GM12878 (cell line): ENCODE data around the gene CREB5. TPM values are rescaled to one million over a fixed set of nuclear protein-coding genes. Genes with fewer than 3 reads are reported as not detected.

ENCODE experiments used
- BACH1 ChIP-seq: fragments of 450-650 bp; IDR thresholded peaks from 2 replicates; pipeline ENCODE4 v1.6.1; 2017; ENCODE audit warnings: mild to moderate bottlenecking, borderline replicate concordance
- BRCA1 ChIP-seq: IDR thresholded peaks from 2 replicates; pipeline ENCODE4 v1.6.1; 2011; ENCODE audit warnings: low read depth, low read length, improper control_type of control experiment
- CHD4 ChIP-seq: fragments of 200-600 bp; sonication (generic); IDR thresholded peaks from 2 replicates; pipeline ENCODE4 v1.6.1; 2016; ENCODE audit warnings: mild to moderate bottlenecking
- HDAC6 ChIP-seq: fragments of 200-600 bp; sonication (generic); IDR thresholded peaks from one replicate; pipeline ENCODE4 v1.8.0; 2017; ENCODE audit warnings: antibody characterized with exemption; ENCODE audit not compliant: unreplicated experiment
- MTA3 ChIP-seq: IDR thresholded peaks from 2 replicates; pipeline ENCODE4 v1.6.1; 2012; ENCODE audit warnings: low read length, inconsistent platforms, borderline replicate concordance
- NFYA ChIP-seq: IDR thresholded peaks from 2 replicates; pipeline ENCODE4 v1.6.1; 2011; ENCODE audit warnings: low read depth, mild to moderate bottlenecking, low read length, improper control_type of control experiment, borderline replicate concordance
- POLR2AphosphoS5 ChIP-seq: IDR thresholded peaks from 2 replicates; pipeline ENCODE4 v1.6.1; 2011; ENCODE audit warnings: mild to moderate bottlenecking, low read length, inconsistent platforms
- RB1 ChIP-seq: fragments of 450-650 bp; formaldehyde crosslinking; IDR thresholded peaks from 2 replicates; pipeline ENCODE4 v1.6.1; 2017; ENCODE audit warnings: mild to moderate bottlenecking, borderline replicate concordance
- SIX5 ChIP-seq: IDR thresholded peaks from 2 replicates; pipeline ENCODE4 v1.6.1; 2011; ENCODE audit warnings: mild to moderate bottlenecking, low read depth, low read length, moderate library complexity; ENCODE audit not compliant: severe bottlenecking
- SMAD1 ChIP-seq: fragments of 450-650 bp; IDR thresholded peaks from 2 replicates; pipeline ENCODE4 v1.6.1; 2018; ENCODE audit warnings: mild to moderate bottlenecking, low read depth; ENCODE audit not compliant: partially characterized antibody
- STAT3 ChIP-seq: IDR thresholded peaks from 2 replicates; pipeline ENCODE4 v1.6.1; 2011; ENCODE audit warnings: low read depth, low read length, improper control_type of control experiment
- TCF12 ChIP-seq: IDR thresholded peaks from 2 replicates; pipeline ENCODE4 v1.6.1; 2011; ENCODE audit warnings: low read depth, mild to moderate bottlenecking, low read length
- ZBTB4 ChIP-seq: fragments of 450-650 bp; formaldehyde crosslinking; IDR thresholded peaks from 2 replicates; pipeline ENCODE4 v1.4.0; 2022; ENCODE audit warnings: mild to moderate bottlenecking, moderate library complexity
- polyA plus RNA-seq, 11 experiments: library from polyadenylated mRNA; depleted of rRNA in 4 of 11; unstranded in 6 of 11; stranded (reverse) in 5 of 11; fragments of >200 nt; fragmentation: Nextera tagmentation in 4 of 11; fragmentation: Illumina TruSeq in 1 of 11; extraction: Ambion mirVana in 4 of 11; extraction: Trizol in 1 of 11; gene quantifications; 1 replicate in 1 of 11; 2 replicates in 10 of 11; pipeline versions ENCODE4 v1.2.1 to v1.2.3, GENCODE V29; 2011 to 2016; ENCODE audit warnings: inconsistent platforms in 2 of 11, missing spikeins in 2 of 11, low read depth in 1 of 11
- total RNA-seq, 4 experiments: library from RNA; depleted of rRNA in 3 of 4; stranded (reverse); fragments of >200 nt in 3 of 4; fragmentation: Illumina TruSeq in 1 of 4; extraction: Trizol in 1 of 4; gene quantifications; 2 replicates each; pipeline versions ENCODE4 v1.2.1 to v1.2.3, GENCODE V29; 2013 to 2021
- TF ChIP-seq, protein P1 (sequence below): fragments of 450-650 bp; IDR thresholded peaks from 2 replicates; pipeline ENCODE4 v1.6.1; 2017; ENCODE audit warnings: mild to moderate bottlenecking, moderate library complexity
- TF ChIP-seq, protein P2 (sequence below): IDR thresholded peaks from 2 replicates; pipeline ENCODE4 v1.6.1; 2012; ENCODE audit warnings: improper control_type of control experiment, low read depth, low read length; ENCODE audit not compliant: insufficient replicate concordance

The CREB5 gene
- total and polyA plus RNA-seq, 10 of the 15 experiments (the other 5 are each of a cell fraction or from before 2014, with no cell fraction given): 12.9 to 74.1 (median 53.0) TPM

DNA sequence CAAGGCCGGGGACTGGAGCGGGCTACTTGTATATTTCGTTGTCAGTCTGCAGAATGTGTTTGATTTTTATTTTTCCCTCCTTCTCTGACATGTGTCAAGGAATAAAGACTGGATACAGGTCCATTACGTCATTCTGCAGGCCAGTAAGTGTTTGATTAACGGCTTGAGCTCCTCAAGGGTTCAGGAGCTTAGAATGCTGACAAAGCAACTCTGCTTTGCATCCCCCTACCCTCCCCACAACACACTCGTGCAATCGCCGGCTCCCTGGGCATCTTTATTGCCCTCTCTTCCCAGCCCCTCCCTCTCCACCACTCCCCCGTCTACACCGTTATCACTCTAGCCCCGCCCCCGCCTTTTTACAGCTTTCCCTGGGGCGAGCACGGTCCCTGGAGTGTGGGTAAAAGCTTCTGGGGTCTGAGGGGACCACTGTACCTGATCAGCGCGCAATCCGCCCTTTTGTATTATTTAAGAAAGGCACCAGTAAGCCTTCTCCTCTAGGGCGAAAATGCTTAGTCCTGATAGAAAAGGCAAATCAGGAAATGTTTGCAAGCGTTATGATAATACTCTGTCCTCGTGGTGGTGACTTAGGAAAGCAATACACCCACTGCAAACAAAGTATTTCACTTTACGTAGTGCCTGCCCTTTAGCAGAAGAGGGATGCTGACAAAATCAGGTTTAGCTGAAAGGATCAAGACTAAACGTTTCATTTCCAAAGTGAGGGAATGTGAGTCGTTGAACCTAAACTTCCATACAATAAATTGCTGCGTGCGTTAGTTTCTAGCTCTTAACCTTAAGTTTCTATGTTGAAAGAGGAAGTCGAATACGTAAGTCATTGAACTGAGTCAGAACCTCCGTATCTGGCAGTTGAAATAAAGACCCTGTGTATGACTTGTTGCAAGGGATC lies 1.4 kb upstream of the CREB5 start (continued):
- TF ChIP-seq, protein P1, sequence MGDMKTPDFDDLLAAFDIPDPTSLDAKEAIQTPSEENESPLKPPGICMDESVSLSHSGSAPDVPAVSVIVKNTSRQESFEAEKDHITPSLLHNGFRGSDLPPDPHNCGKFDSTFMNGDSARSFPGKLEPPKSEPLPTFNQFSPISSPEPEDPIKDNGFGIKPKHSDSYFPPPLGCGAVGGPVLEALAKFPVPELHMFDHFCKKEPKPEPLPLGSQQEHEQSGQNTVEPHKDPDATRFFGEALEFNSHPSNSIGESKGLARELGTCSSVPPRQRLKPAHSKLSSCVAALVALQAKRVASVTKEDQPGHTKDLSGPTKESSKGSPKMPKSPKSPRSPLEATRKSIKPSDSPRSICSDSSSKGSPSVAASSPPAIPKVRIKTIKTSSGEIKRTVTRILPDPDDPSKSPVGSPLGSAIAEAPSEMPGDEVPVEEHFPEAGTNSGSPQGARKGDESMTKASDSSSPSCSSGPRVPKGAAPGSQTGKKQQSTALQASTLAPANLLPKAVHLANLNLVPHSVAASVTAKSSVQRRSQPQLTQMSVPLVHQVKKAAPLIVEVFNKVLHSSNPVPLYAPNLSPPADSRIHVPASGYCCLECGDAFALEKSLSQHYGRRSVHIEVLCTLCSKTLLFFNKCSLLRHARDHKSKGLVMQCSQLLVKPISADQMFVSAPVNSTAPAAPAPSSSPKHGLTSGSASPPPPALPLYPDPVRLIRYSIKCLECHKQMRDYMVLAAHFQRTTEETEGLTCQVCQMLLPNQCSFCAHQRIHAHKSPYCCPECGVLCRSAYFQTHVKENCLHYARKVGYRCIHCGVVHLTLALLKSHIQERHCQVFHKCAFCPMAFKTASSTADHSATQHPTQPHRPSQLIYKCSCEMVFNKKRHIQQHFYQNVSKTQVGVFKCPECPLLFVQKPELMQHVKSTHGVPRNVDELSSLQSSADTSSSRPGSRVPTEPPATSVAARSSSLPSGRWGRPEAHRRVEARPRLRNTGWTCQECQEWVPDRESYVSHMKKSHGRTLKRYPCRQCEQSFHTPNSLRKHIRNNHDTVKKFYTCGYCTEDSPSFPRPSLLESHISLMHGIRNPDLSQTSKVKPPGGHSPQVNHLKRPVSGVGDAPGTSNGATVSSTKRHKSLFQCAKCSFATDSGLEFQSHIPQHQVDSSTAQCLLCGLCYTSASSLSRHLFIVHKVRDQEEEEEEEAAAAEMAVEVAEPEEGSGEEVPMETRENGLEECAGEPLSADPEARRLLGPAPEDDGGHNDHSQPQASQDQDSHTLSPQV: no peak
- TF ChIP-seq RB1: no peak
- TF ChIP-seq POLR2AphosphoS5: peak; percentile 57
- no peak for TF ChIP-seq BACH1
- TF ChIP-seq HDAC6: no peak
- no peak for TF ChIP-seq STAT3
- no peak for TF ChIP-seq NFYA
- TF ChIP-seq BRCA1: no peak
- no peak; the same call in 1 of the 2 replicates for TF ChIP-seq MTA3
- TF ChIP-seq SMAD1: peak; percentile 30
- no peak for TF ChIP-seq TCF12
- no peak for TF ChIP-seq SIX5
- no peak for TF ChIP-seq ZBTB4 (CRISPR knock-in tag)
- TF ChIP-seq, protein P2, sequence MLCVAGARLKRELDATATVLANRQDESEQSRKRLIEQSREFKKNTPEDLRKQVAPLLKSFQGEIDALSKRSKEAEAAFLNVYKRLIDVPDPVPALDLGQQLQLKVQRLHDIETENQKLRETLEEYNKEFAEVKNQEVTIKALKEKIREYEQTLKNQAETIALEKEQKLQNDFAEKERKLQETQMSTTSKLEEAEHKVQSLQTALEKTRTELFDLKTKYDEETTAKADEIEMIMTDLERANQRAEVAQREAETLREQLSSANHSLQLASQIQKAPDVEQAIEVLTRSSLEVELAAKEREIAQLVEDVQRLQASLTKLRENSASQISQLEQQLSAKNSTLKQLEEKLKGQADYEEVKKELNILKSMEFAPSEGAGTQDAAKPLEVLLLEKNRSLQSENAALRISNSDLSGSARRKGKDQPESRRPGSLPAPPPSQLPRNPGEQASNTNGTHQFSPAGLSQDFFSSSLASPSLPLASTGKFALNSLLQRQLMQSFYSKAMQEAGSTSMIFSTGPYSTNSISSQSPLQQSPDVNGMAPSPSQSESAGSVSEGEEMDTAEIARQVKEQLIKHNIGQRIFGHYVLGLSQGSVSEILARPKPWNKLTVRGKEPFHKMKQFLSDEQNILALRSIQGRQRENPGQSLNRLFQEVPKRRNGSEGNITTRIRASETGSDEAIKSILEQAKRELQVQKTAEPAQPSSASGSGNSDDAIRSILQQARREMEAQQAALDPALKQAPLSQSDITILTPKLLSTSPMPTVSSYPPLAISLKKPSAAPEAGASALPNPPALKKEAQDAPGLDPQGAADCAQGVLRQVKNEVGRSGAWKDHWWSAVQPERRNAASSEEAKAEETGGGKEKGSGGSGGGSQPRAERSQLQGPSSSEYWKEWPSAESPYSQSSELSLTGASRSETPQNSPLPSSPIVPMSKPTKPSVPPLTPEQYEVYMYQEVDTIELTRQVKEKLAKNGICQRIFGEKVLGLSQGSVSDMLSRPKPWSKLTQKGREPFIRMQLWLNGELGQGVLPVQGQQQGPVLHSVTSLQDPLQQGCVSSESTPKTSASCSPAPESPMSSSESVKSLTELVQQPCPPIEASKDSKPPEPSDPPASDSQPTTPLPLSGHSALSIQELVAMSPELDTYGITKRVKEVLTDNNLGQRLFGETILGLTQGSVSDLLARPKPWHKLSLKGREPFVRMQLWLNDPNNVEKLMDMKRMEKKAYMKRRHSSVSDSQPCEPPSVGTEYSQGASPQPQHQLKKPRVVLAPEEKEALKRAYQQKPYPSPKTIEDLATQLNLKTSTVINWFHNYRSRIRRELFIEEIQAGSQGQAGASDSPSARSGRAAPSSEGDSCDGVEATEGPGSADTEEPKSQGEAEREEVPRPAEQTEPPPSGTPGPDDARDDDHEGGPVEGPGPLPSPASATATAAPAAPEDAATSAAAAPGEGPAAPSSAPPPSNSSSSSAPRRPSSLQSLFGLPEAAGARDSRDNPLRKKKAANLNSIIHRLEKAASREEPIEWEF: no peak
- TF ChIP-seq CHD4: no peak
